ENCODE results near the gene DENND4B.
A peak's percentile ranks its signal among the peaks of the same experiment; 100 is the strongest.

The DENND4B gene

DNA sequence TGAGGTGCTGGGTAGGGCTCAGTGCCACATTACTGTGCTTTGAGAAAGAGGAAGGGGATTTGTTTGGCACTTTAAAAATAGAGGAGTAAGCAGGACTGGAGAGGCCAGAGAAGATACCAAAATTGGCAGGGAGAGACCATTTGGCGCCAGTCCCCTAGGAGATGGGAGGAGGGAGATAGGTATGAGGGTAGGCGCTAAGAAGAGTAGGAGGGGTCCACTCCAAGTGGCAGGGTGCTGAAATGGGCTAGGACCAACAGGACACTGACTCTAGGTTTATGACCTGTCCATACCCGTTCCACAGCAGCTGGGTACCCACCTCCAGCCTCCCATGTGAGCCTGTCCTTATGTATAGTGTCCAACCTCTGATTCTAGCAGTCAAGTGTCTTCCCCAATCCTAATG is 12.9 kb upstream of the DENND4B start:
- no peak for DNase-seq (ENCODE audit: extremely low read depth, low read depth)
- TF ChIP-seq, protein P1, sequence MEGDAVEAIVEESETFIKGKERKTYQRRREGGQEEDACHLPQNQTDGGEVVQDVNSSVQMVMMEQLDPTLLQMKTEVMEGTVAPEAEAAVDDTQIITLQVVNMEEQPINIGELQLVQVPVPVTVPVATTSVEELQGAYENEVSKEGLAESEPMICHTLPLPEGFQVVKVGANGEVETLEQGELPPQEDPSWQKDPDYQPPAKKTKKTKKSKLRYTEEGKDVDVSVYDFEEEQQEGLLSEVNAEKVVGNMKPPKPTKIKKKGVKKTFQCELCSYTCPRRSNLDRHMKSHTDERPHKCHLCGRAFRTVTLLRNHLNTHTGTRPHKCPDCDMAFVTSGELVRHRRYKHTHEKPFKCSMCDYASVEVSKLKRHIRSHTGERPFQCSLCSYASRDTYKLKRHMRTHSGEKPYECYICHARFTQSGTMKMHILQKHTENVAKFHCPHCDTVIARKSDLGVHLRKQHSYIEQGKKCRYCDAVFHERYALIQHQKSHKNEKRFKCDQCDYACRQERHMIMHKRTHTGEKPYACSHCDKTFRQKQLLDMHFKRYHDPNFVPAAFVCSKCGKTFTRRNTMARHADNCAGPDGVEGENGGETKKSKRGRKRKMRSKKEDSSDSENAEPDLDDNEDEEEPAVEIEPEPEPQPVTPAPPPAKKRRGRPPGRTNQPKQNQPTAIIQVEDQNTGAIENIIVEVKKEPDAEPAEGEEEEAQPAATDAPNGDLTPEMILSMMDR (IDR thresholded peaks at IDR 0.05; ENCODE audit: low read depth, low read length), result no peak

DNA sequence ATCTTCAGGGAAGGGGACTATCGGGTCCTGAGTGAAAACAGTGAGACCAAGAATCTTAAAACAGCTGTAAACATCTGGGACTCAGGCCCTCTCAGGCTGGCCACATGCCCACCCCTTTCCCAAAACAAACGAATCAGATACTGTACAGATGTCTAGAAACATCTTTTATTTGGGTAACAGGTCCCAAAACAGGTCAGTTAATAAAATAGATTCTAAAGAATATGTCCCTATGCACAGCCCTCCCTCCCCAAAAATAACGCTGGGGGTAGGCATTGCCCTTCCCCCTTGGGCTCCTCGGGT is 12.4 kb upstream of the DENND4B start:
- DNase-seq (ENCODE audit: extremely low read depth, low read depth), result no peak
- TF ChIP-seq, protein P1 (IDR thresholded peaks at IDR 0.05; ENCODE audit: low read depth, low read length), result no peak

DNA sequence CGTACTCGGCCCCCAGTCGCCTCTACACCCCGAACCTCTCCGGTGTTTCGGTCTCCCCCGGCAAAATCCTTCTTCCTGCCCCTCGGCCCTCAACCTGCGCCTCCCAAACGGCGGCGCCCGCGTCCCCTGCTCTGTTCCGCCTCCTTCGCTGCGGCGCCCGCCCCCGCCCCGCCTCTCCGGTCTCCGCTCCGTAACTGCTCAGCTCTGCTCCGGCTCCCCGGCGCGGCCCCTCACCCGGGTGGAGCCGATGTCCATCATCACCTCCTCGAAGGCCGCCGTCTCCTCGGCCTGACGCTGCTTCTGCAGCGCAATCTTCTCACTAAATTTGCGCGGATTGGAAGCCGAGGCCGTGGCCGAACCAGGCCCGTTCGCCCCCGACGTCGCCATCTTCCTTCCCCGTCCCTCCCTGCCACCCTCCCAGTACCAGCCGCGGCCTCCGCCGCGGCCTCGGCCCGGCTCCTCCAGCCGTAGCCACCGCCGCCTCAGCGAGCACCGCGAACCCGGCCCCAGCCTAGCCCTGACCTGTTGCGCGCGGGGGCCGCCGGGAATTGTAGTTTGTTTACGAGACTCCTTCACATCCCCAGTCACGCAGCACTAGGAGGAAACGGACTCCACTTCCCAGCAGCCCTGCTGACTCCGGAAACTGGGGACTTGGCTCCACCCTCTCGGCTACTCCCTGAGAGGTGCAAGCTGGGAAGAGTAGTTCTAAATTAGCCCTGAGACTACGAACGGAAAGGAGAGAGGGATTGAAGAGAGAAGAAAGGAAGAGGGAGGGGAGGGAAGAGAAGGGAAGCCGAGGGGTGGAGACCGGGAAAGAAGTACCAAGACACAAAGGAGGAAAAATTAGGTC is 11.8 kb upstream of the DENND4B start, which contains the start of gene CRTC2:
TSS of gene CRTC2 (minus strand) at position 502 of the 850 bp plus-strand sequence. CDS start at position 387, 115 bp downstream.
- peak; percentile 94 for DNase-seq (ENCODE audit: extremely low read depth, low read depth)
- TF ChIP-seq, protein P1 (IDR thresholded peaks at IDR 0.05; ENCODE audit: low read depth, low read length), result no peak; the same call in none of the 2 replicates

DNA sequence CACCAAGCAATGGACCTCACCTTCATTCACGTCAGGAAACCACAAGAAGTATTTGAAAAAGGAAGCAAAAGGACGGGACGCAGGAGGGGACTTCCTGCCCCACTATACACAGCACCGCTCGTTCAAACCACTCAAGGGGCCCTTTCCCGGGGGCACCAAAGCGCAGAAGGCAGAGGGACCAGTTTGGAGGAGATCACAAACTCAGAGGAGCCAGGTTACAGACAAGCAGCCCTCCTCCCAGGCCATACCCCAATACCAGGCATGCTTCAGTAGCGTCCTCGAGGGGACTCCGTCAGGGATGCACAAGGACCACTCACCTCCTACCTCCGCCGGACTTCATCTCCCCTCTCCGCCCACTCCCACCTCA is 11.2 kb upstream of the DENND4B start:
- no peak for DNase-seq (ENCODE audit: extremely low read depth, low read depth)
- TF ChIP-seq, protein P1 (IDR thresholded peaks at IDR 0.05; ENCODE audit: low read depth, low read length), result no peak

DNA sequence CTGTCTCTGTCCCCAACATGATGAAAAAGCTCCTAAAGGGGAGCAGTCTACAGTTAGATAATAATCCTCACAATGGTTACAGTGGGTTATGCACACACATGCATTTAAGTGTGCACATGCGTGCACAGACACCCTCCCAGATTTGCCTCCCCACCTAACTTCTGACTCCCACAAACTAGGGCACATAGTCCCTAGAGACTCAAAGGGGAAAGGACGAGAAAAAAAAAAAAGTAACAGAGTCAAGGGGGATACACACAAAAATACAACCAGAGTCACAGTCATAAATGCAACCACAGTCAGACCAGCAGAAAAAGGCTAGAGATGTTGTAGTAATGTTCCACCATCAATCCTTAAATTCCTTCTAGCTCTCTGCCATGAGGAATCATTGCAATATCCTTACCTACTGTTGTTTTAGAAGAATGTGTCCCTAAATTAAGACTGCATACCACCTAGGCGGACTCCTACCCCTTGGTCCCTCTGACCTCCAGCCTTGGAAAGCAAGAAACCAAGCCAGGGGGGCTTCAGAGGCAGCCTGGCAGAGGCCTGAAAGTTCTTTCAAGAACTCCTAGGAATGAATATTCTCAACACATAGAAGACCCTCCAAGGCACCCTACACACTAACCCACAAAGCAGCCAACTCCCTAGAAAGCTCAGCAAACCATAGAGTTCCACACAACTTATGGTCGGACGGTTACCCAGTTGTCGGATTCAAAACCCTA is 10.6 kb upstream of the DENND4B start:
- TF ChIP-seq, protein P1 (IDR thresholded peaks at IDR 0.05; ENCODE audit: low read depth, low read length), result no peak
- DNase-seq (ENCODE audit: extremely low read depth, low read depth), result no peak

DNA sequence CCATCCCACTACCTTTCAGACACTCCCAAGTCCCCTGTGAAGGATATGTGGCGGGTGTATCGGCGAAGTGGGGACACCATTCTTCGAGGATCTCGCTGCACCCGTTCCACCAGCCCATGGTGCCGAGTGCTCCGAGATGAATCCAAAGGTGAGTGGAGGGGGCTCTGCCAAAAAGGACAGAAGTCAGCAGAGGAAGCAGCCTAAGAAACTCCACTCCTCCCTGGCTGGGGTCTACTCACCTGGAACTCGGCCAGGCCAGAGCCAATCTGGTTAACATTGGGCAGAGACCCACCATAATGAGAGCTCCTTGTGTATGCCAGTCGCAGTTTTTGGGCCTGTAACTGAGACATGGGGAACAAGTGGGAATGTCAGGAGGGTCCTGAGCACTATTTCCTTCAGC is 8.3 kb upstream of the DENND4B start:
- no peak for DNase-seq (ENCODE audit: extremely low read depth, low read depth)
- TF ChIP-seq, protein P1 (IDR thresholded peaks at IDR 0.05; ENCODE audit: low read depth, low read length), result no peak

DNA sequence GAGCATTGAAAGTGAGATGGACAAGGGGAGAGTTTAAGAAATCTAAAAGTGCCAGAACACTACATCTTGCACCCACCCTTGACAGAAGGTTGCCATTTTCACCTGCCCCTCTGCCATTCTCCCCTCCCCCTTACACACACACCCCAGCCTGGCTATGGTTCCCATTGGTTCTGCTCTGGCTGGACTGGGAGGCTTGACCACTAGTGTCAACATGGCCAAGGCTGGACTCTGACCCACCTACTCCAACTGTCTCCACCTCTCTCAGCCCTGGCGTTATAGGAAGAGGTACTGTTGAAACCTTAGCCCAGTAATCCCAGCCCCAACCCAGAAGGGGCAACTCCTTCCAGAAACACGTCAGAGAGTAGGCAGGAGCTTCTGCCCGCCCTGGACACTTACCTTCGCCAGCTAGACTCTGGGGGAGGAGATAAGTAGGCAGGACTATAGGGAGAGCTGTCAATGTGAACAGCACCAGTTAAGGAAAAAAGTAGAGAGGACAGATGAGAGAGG is 7.4 kb upstream of the DENND4B start:
- TF ChIP-seq, protein P1 (IDR thresholded peaks at IDR 0.05; ENCODE audit: low read depth, low read length), result no peak
- DNase-seq (ENCODE audit: extremely low read depth, low read depth), result no peak

Data from AG09319 (cell line).